ENCODE measurements around the gene CDCA8.

GRCh38 chr1:37718181-37718900 is 26.0 kb downstream of the CDCA8 start:
- TF ChIP-seq CTCF (IDR thresholded peaks at IDR 0.05; ENCODE audit: insufficient read depth, low read length, poor library complexity, severe bottlenecking) (no peak), EZH2phosphoT487 (conservative IDR thresholded peaks at IDR 0.05; ENCODE audit: low read length) (no peak)
